Spleen (tissue), 11 donors: Measurements from ENCODE around the gene AFAP1L2. TPM values are rescaled to one million over a fixed set of nuclear protein-coding genes. Genes with fewer than 3 reads are reported as not detected.

Experiments
- DNase-seq: peaks from one replicate; pipeline ENCODE4 v3.0.0-alpha.2; 2020
- H3K27ac ChIP-seq, 8 donors: fragments of 200-600 bp; sonication (generic) in 7 of 8; 1 replicate in 4 of 8; 2 replicates in 4 of 8; pipeline versions ENCODE4 v1.5.0 to v1.8.0; 2016 to 2021; ENCODE audit warnings: inconsistent platforms in 4 of 8, mild to moderate bottlenecking in 4 of 8, moderate library complexity in 1 of 8
- H3K27me3 ChIP-seq, 7 donors: fragments of 200-600 bp; sonication (generic) in 6 of 7; replicated peaks in 1 of 7; 1 replicate in 4 of 7; 2 replicates in 3 of 7; pipeline versions ENCODE4 v1.5.0 to v1.8.0; 2016 to 2021; ENCODE audit warnings: inconsistent platforms in 3 of 7, mild to moderate bottlenecking in 1 of 7
- H3K36me3 ChIP-seq, 6 donors: fragments of 200-600 bp; sonication (generic) in 5 of 6; 1 replicate in 4 of 6; 2 replicates in 2 of 6; pipeline versions ENCODE4 v1.5.0 to v1.8.0; 2016 to 2021; ENCODE audit warnings: inconsistent platforms in 2 of 6
- H3K4me1 ChIP-seq, 6 donors: fragments of 200-600 bp; sonication (generic) in 5 of 6; 1 replicate in 3 of 6; 2 replicates in 3 of 6; pipeline versions ENCODE4 v1.5.0 to v1.8.0; 2016 to 2021; ENCODE audit warnings: inconsistent platforms in 3 of 6
- H3K4me3 ChIP-seq, 8 donors: fragments of 200-600 bp; sonication (generic) in 7 of 8; 1 replicate in 4 of 8; 2 replicates in 4 of 8; pipeline versions ENCODE4 v1.5.0 to v1.8.0; 2016 to 2021; ENCODE audit warnings: inconsistent platforms in 4 of 8, mild to moderate bottlenecking in 4 of 8, moderate library complexity in 2 of 8
- H3K9me3 ChIP-seq, 8 donors: fragments of 200-600 bp; sonication (generic) in 7 of 8; 1 replicate in 4 of 8; 2 replicates in 4 of 8; pipeline versions ENCODE4 v1.5.0 to v1.8.0; 2016 to 2021; ENCODE audit warnings: inconsistent platforms in 4 of 8
- CTCF ChIP-seq, 11 experiments: fragments of 200-600 bp in 7 of 11; fragments of 450-650 bp in 4 of 11; sonication (generic) in 4 of 11; IDR thresholded peaks in 8 of 11; conservative IDR thresholded peaks in 3 of 11; 1 replicate in 7 of 11; 2 replicates in 4 of 11; pipeline versions ENCODE4 v1.4.0 to v1.8.0; 2016 to 2021; ENCODE audit warnings: antibody characterized with exemption in 11 of 11, inconsistent platforms in 4 of 11, mild to moderate bottlenecking in 1 of 11
- POLR2A ChIP-seq, 3 donors: fragments of 450-650 bp; IDR thresholded peaks; one replicate each; pipeline ENCODE4 v1.5.1; 2017; ENCODE audit warnings: antibody characterized with exemption in 3 of 3, mild to moderate bottlenecking in 1 of 3
- POLR2AphosphoS5 ChIP-seq, 3 donors: sonication (generic); formaldehyde crosslinking; IDR thresholded peaks; one replicate each; pipeline ENCODE4 v1.5.1; 2017; ENCODE audit warnings: antibody characterized with exemption in 3 of 3
- WGBS, 5 donors: extraction: QIAGEN DNeasy Blood & Tissue Kit in 3 of 5; methylation state at CpG; one replicate each; pipeline versions ENCODE4 v1.1.5 to v1.1.7; 2013 to 2018; 5-methylcytosine and 5-hydroxymethylcytosine counted together
- intact Hi-C: fragments of 100-400 bp; cut with DNase I; formaldehyde crosslinking; loops from one replicate; pipeline ENCODE4 v1.15.0; 2023; ENCODE audit warnings: low total_unique reads
- polyA plus RNA-seq, 3 donors: library from polyadenylated mRNA; stranded (reverse); fragments of 200-250 nt; gene quantifications; one replicate each; pipeline ENCODE4 v1.2.1, GENCODE V29; 2013
- total RNA-seq, 7 donors: library from RNA; depleted of rRNA in 3 of 7; stranded (reverse); fragments of >200 nt in 3 of 7; fragmentation: NEBNext Ultra II Directional in 4 of 7; extraction: Animal tissue kit (Norgen Biotek cat#: 25700) in 4 of 7; gene quantifications; one replicate each; pipeline versions ENCODE4 v1.1.0 to v1.2.1, GENCODE V29; 2016 to 2021
- donor health status: healthy with polysubstance abuse.
- donor health status: DM: no; HTN: no; CAD: no; lungs with moderate emphysema.
- donor health status: DM: no; HTN: no; CAD: no.
- donor health status: Bipolar disorder and iron deficiency.
- donor health status: healthy.
- donor health status: DM: no; HTN: no; CAD: no.
- donor health status: DM: yes; HTN: yes; CAD: no.

The AFAP1L2 gene
- total and polyA plus RNA-seq, 10 donors, result 18.3 to 273 (median 180) TPM

- TF ChIP-seq POLR2A (IDR thresholded peaks at IDR 0.05) (no peak), POLR2AphosphoS5 (IDR thresholded peaks at IDR 0.05) (no peak), CTCF (IDR thresholded peaks at IDR 0.05 in 8 of 11, conservative IDR thresholded peaks at IDR 0.05 in 3 of 11) (no peak)
- Histone ChIP-seq H3K36me3 (no peaks in the 10 kb centered on the region), H3K27ac (no peak overlapping the region), H3K4me3 (no peak overlapping the region), H3K4me1 (peaks cover 0 to 3% (median 0%) of the 10 kb centered on the region in 6 donors), H3K9me3 (no peaks in the 10 kb centered on the region), H3K27me3 (no peaks in the 10 kb centered on the region)
- DNase-seq, result no peak
- intact Hi-C loops, result no loop called here
- 71 to 95% (median 73%) methylated on average over 3 to 4 of the region's 7 CpGs for WGBS, 5 donors
Observed at GRCh38 chr10:114252883-114253282, 151.4 kb downstream of the AFAP1L2 start.

- TF ChIP-seq POLR2A (IDR thresholded peaks at IDR 0.05) (no peak), CTCF (IDR thresholded peaks at IDR 0.05 in 8 of 11, conservative IDR thresholded peaks at IDR 0.05 in 3 of 11) (no peak), POLR2AphosphoS5 (IDR thresholded peaks at IDR 0.05) (no peak)
- DNase-seq, result no peak
Observed at GRCh38 chr10:114252092-114252491, 152.2 kb downstream of the AFAP1L2 start.

GRCh38 chr10:114250716-114251115 lies 153.6 kb downstream of the AFAP1L2 start:
- WGBS, 5 donors, result 82 to 98% (median 96%) methylated on average over 1 of the region's 1 CpG

More at GRCh38 chr10:114252092-114252491, 152.2 kb downstream of the AFAP1L2 start:
- Histone ChIP-seq H3K36me3 (no peaks in the 10 kb centered on the region), H3K4me3 (no peak overlapping the region), H3K9me3 (no peaks in the 10 kb centered on the region), H3K27me3 (no peaks in the 10 kb centered on the region), H3K27ac (no peak overlapping the region), H3K4me1 (no peaks in the 10 kb centered on the region)
- intact Hi-C loops, result no loop called here
- WGBS, 5 donors, result 91 to 95% (median 93%) methylated on average over 5 of the region's 5 CpGs

GRCh38 chr10:114250236-114250635 lies 154.1 kb downstream of the AFAP1L2 start:
- H3K36me3 ChIP-seq, result no peaks in the 10 kb centered on the region
- no peak for TF ChIP-seq POLR2AphosphoS5 (IDR thresholded peaks at IDR 0.05)
- TF ChIP-seq POLR2A (IDR thresholded peaks at IDR 0.05), result no peak
- TF ChIP-seq CTCF (IDR thresholded peaks at IDR 0.05 in 8 of 11, conservative IDR thresholded peaks at IDR 0.05 in 3 of 11), result no peak
- H3K27ac ChIP-seq, result no peak overlapping the region
- no peaks in the 10 kb centered on the region for H3K27me3 ChIP-seq
- H3K9me3 ChIP-seq, result no peaks in the 10 kb centered on the region
- no peaks in the 10 kb centered on the region for H3K4me1 ChIP-seq
- 93 to 95% (median 94%) methylated on average over 6 of the region's 6 CpGs for WGBS, 5 donors
- no peak for DNase-seq
- H3K4me3 ChIP-seq, result no peak overlapping the region
- intact Hi-C loops, result no loop called here

More at GRCh38 chr10:114250716-114251115, 153.6 kb downstream of the AFAP1L2 start:
- intact Hi-C loops, result no loop called here
- Histone ChIP-seq H3K4me1 (no peaks in the 10 kb centered on the region), H3K36me3 (no peaks in the 10 kb centered on the region), H3K9me3 (no peaks in the 10 kb centered on the region), H3K27me3 (no peaks in the 10 kb centered on the region), H3K27ac (no peak overlapping the region), H3K4me3 (no peak overlapping the region)
- no peak for DNase-seq
- TF ChIP-seq POLR2AphosphoS5 (IDR thresholded peaks at IDR 0.05), result no peak
- no peak for TF ChIP-seq POLR2A (IDR thresholded peaks at IDR 0.05)
- TF ChIP-seq CTCF (IDR thresholded peaks at IDR 0.05 in 8 of 11, conservative IDR thresholded peaks at IDR 0.05 in 3 of 11), result no peak
